ENCODE data around the gene CXCR6.

GRCh38 chr3:45952456-45952855 lies 9.2 kb downstream of the CXCR6 start:
- no peak for TF ChIP-seq CTCF (IDR thresholded peaks at IDR 0.05; ENCODE audit: poor library complexity, severe bottlenecking)
- TF ChIP-seq RAD21 (conservative IDR thresholded peaks at IDR 0.05): no peak
- TF ChIP-seq SMC3 (conservative IDR thresholded peaks at IDR 0.05; ENCODE audit: poor library complexity): no peak
- TF ChIP-seq EZH2 (IDR thresholded peaks at IDR 0.05; ENCODE audit: borderline replicate concordance, insufficient read depth, low read length, poor library complexity, severe bottlenecking): no peak

Data from neural cell (in vitro differentiated cells).